RPMI7951 (cell line): ENCODE results near the gene CLCN2. TPM values are rescaled to one million over a fixed set of nuclear protein-coding genes. Genes with fewer than 3 reads are reported as not detected.

Experiments used
- DNase-seq: peaks from one replicate; pipeline ENCODE4 v3.0.0-alpha.2; 2012; ENCODE audit warnings: low read depth
- total RNA-seq: library from RNA; depleted of rRNA; stranded (reverse); fragments of >200 nt; shearing (Covaris generic); gene quantifications from 2 replicates; pipeline ENCODE4 v1.2.3, GENCODE V29; 2014

CLCN2 gene
- total RNA-seq, 1 experiment from 2014 or later = 3.0 TPM

DNA sequence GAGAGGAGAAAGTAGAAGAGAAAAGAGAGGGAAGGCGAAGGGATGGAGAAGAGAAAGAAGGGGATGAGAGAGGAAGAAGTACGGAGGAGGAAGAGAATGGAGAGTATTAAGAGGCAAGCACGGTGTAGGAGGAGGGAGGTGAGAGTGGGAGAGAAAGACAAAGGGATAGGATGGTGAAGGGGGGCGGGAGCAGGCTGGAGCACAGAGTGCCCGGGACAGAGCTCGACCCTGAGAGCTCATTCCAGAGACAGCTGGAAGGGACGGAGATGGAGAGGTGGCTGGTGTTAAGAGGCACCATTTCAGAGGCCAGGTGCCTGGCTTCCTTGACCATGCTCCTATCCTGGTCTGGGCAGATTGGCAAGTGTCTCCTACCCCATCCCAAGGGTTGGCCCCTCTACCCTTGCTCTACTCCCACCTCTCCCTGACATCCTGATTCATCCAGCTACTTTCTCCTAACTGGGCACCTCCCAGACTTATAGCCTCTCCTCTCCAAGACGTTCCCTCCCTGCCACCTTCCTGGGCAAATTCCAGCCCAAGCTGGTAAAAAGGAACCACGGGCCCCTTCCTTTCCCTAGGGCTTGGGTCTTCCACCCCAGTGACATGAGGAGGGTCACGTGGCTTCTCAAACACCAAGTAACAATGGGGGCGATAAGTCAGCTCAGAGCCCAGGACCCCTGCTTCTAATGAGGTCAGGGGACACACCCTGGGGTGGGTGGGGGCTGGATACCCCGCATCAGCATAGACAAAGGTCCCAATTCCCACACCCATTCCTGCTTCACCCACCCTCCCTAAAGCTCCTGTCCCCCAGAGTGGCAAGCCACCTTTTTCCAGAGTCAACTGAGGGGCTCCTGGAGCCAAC, 1.1 kb downstream of the CLCN2 start:
- DNase-seq = no peak

DNA sequence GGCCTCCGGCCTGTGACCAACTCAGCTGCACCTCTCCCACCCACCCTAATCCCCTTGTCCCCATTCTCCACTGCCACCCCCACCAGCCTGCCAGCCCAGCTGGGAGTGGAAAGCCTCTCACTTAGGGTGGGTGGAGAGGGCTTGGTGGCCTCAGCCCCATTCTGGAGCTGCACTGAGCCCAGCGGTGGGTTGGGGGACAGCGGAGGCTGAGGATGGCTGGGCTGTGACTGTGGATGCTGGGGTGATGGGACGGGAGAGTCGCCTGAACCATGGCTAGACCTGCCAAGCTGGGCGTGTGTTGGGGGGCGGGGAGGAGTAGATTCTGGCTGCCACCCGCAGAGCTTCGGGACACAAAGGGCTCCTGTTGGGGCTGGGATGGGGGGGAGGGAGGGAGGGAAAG, 1.8 kb downstream of the CLCN2 start:
- no peak for DNase-seq

- DNase-seq = no peak
Observed at GRCh38 chr3:184358921-184359350, 2.5 kb downstream of the CLCN2 start.

- DNase-seq = no peak
Observed at GRCh38 chr3:184358124-184358767, 3.2 kb downstream of the CLCN2 start.

DNA sequence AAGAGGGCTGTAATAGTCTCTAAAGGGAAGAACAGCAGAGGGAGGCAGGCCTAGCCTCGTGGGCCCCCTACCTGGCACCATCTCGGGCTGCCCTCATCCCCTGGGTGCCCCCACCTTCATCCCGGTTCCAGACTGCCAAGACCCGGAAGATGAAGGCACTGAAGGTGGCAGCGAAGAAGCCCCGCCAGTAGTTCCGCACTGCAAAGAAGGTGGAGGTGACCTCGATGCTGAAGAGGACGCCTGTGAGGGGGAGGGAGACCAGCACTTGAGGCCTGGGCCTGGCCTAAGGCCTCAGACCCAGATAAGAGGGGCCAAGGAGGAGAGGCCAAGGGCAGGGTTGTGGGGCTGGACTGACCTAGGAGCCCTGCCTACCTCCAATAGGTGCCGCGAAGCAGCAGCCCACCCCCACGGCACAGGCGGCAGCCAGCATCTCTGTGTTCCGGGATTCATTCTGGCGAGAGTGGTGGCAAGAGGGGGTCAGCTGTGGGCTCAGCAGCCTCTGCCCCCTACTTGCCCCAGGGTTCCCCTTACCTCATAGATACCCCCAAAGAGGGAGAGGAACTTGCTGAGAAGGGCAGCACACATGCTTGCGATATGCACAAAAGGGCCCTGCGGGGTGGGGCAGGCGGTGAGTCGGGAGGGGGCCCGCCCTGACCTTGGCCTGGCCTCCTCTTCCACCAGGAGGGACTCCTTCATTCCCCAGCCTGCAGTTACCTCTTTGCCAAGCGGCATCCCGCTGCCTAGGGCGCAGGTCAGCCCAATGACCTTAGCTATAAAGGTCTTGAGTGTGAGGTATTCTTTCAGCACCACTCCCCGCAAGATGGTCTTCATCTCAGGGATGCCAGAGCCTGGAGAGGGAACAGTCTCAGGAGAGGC, 3.9 kb downstream of the CLCN2 start:
- DNase-seq = no peak

DNA sequence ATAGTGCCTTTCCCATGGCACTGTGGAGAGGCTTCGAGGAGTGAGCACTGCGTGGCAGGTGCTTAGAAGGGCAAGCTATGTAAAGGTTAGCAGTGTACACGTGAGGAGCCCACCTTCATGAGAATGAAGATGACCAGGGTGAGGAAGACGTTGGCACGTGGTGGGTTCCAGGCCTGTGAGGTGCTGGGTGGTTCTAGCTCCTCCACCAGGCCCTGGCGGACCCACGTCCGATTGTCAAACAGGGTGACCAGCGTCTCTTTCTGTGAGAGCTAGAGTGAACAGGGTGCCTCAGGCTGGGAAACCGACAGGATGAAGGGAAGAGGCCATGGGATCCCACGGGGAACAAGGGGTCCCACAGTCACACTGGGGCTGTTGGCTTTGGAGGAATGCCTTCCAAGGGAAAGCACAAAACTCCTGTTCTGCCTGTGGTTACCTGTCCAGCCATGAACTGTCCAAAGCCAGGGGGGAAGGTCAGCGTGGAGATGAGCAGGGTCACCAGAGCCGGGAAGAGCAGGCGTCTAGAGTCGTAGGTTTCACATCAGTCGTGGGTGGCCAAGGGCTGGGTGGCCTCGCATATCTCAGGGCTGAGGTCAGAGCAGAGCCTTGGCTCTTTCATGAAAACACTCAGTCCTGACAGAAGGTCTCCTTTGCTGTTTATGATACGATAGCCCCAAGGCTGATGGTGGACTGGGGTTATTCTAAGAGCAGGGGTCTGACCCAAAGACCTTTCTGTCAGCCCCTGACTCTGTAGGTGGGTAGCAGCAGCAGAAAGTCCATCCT, 6.0 kb downstream of the CLCN2 start:
- DNase-seq = no peak

DNA sequence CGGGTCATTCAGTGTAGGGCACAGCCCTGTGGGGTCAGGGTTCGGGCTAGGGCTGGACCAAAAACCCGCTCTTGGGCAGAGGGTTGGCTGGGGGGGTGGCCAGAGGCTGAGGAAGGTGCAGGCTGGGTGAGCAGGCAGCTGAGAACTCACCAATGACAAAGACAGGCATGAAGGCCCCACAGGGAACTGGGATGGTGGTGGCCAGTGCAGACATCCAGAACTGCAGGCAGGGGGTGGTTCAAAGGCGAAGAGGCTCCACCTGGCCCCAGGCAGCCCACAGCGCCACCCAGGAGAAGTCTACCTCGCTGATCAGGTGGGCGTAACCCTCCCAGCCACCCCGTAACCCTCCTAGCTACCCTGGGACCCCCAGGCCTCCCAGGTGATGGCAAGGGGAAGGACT, 6.7 kb downstream of the CLCN2 start:
- no peak for DNase-seq

DNA sequence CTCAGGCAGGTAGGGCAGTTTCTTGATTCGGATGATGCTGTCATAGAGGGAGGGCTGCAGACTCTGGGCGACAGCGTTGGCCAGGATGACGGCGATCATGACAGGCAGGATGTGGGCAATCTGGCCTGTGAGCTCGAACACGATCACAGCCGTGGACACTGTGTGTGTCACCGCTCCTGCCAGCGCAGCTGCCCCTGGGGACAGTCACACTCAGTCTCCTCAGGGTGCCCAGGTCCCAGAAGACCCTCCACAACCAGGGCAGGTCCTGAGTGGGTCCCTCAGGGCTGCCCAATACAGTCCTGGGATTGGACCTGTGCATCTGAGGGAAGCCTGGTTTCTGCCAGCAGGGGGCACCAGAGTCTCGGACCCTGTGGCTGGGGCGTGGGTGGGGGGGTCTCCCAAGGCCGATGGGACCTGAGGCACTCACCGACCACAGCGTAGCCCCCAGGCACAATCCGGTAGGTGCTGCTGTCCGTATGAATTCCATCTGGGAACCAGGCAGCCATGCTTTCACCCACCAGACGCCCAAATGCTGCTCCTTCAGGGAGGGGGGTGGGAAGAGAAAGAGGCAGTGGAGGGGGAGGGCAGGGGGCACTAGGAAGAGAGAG, 7.2 kb downstream of the CLCN2 start:
- peak; percentile 25 for DNase-seq

DNA sequence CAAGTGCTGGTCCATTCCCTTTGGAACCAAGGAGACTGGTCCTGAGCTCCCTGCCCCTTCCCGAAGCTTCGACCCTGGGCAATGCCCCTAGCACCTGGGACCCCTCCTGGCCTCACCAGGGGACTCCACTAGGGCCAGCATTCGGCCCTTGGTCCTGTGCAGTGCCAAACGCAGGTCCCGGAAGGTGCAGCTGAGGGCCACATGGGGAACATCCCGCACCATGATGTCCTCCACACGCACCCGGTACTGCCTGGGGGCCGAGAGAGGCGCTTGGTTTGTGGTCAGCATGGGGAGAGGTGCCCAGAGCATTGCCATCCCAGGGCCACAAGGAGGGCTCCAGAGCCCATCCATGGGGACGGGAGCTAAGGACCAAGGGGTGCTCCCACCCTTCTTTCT, 7.9 kb downstream of the CLCN2 start:
- DNase-seq = no peak

DNA sequence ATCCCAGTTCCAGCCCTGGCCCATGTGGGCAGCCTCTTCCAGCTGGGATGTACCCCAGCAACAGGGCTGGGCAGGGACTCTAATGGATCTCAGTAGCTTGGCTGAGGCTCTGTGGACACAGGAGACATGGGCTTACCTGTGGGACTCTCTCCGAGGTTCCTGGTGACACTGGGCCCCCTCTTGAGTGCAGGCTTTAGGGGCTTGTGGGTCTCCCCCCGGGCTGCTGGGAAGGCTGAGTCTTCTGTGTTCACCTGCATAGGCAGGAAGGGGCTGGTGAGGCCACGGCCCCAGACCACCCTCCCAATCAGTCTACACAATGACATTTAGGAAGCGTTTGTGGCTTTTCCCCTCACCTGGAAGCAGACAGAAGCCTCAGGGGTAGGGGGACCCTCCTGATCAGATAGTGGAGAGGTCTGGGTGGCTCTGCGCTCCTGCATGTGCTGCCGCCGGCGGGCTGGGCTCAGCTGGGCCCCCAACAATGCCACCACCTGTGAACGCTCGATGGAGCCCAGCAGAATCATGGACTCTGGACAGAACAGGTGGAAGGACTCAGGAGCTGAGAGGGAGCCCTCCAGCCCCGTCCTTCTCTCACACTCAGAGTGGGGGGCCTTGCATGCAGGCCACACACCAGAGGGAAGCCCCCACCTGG, 8.4 kb downstream of the CLCN2 start:
- DNase-seq = no peak

GRCh38 chr3:184352149-184352785, 9.1 kb downstream of the CLCN2 start:
- DNase-seq = no peak

- no peak for DNase-seq
Observed at GRCh38 chr3:184351511-184352148, 9.8 kb downstream of the CLCN2 start.

DNA sequence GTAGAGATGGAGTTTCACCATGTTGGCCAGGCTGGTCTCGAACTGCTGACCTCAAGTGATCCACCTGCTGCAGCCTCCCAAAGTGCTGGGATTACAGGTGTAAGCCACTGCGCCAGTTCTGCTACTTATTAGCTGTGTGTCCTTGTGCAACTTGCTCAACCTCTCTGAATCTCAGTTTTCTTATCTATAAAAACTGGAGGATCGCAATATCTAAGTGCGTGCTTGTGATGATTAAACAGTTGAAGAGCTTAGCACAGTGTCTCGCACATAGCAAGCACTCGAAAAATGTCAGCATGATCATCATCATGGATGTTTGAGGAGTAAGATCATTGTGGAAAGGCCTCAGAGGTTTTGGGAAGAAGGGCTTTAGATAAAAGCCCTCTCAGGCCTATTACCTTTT, 10.8 kb downstream of the CLCN2 start:
- no peak for DNase-seq

- no peak for DNase-seq
Observed at GRCh38 chr3:184349563-184350470, 11.6 kb downstream of the CLCN2 start.

- DNase-seq = no peak
Observed at GRCh38 chr3:184348057-184348382, 13.4 kb downstream of the CLCN2 start.

- no peak for DNase-seq
Observed at GRCh38 chr3:184347321-184348056, 13.9 kb downstream of the CLCN2 start.

GRCh38 chr3:184346480-184347190, 14.8 kb downstream of the CLCN2 start:
- DNase-seq = no peak
